ENCODE measurements around the gene MAP3K20. TPM values are rescaled to one million over a fixed set of nuclear protein-coding genes. Genes with fewer than 3 reads are reported as not detected.
A peak's percentile ranks its signal among the peaks of the same experiment; 100 is the strongest.
"Not testable (repeated sequence)": the region's sequence is repeated elsewhere in the genome, so short reads cannot be mapped to it uniquely, and the experiment has no call there.

The MAP3K20 gene
- total RNA-seq, 2 experiments from 2014 or later, result 11.0 to 11.9 TPM

DNA sequence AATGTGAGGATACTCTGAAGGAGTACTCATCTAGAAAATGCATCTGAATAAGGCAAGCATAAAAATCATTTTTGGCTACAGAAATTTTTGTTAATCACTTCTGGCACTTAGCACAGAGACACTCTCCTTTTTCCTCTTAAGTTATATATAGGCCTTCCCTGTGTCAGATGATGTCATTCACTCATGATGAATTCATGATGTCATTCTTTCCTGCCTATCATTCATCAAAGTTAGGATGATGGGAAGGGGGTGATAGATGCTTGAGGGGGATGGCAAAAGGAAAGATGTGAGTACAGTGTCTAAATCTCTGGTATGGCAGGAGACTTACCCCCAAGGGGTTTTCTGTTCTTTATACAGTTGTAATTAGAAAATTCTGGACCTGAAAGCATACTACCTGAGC, 42.0 kb downstream of the MAP3K20 start:
- Mint-ChIP-seq H3K4me3 (no peak overlapping the region), H3K27ac (no peak overlapping the region), H3K9me3 (peaks cover 4% of the 10 kb centered on the region), H3K27me3 (peaks cover 37% of the 10 kb centered on the region), H3K4me1 (peaks cover 10% of the 10 kb centered on the region), H3K36me3 (peaks cover 3% of the 10 kb centered on the region)
- DNase-seq, result no peak

DNA sequence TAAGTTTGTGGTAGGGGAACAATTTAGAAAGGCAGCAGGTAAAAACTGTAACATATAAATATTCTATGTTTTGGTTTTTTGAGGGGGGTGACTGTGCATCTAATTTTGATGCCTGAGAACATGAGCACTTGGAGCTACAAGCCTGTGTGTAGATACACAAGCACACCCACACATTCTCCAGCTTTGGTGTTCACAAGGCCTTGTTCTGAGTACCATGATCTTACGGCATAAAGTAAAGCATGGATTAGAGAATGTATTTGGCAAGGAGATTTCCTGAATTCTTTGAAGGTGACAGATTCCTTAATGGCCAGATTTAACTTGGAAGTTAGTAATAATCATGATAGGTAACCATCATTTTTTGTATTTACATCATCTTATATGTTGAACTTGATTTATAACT, 42.7 kb downstream of the MAP3K20 start:
- DNase-seq, result no peak
- no peak overlapping the region for H3K27ac Mint-ChIP-seq
- H3K36me3 Mint-ChIP-seq, result peaks cover 3% of the 10 kb centered on the region
- no peaks in the 10 kb centered on the region for H3K9me3 Mint-ChIP-seq
- H3K4me1 Mint-ChIP-seq, result peaks cover 10% of the 10 kb centered on the region
- H3K27me3 Mint-ChIP-seq, result peaks cover 30% of the 10 kb centered on the region
- no peak overlapping the region for H3K4me3 Mint-ChIP-seq

DNA sequence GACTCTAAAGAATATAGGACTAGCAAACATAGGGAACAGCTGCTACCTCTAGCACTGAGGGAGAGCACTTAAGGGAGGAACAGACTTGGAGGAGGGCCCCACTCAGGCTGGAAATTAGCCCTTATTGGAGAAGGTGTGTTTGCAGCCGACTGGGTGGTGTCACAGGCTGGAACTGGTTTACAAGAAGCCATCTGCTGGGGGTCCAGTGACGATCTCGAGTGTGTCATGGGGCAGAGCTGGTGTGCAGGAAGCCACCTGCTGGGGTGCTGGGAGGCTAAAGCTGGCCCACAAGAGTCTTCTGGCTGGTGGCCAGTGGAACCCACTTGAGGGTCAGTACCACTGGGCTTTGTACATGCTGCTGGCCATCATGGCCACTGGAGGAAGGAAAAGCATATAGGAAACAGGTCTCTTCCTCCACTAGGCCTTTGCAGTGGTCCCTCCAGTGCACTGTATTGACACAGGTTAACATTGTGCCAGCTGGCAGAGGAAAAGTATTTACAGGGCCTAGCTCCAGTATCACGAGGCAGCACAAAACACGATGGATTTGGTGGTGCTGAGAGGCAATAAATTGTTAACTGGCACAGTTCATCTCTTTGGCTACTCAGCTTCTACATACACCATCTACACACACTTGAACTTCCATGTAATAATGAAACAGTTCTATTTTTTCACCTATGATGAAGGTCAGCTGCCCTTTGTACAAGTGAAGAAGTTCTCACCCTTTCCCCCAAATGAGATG, 43.6 kb downstream of the MAP3K20 start:
- Mint-ChIP-seq H3K9me3 (no peaks in the 10 kb centered on the region), H3K4me1 (peaks cover 10% of the 10 kb centered on the region), H3K4me3 (no peak overlapping the region), H3K36me3 (peaks cover 3% of the 10 kb centered on the region), H3K27ac (no peak overlapping the region), H3K27me3 (peaks cover 24% of the 10 kb centered on the region)
- DNase-seq, result no peak

- Mint-ChIP-seq H3K36me3 (peaks cover 3% of the 10 kb centered on the region), H3K27ac (no peak overlapping the region)
These were observed 44.3 kb downstream of the MAP3K20 start for GRCh38 chr2:173119944-173120343.

DNA sequence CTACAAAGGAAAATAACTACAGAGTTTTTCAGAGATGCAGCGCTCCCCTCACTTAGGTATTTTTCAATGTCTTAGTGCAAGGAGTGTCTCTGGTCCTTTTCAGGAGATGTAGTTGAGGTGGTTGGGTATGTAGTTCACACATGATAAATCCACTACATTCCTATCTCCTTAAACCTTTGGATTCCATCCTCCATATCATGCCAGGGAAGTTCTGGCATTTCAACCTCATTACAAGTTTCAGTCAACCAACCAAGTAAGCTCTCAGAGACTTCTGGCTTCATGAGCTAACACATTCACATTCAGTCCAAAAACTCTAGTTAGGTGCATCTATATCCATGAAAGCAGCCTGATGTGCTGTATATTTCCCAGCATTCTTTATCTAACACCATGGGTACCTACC, 47.3 kb downstream of the MAP3K20 start:
- Mint-ChIP-seq H3K36me3 (no peaks in the 10 kb centered on the region), H3K27me3 (peaks cover 4% of the 10 kb centered on the region), H3K9me3 (no peaks in the 10 kb centered on the region), H3K27ac (no peak overlapping the region), H3K4me1 (peaks cover 12% of the 10 kb centered on the region), H3K4me3 (no peak overlapping the region)
- no peak for DNase-seq

More at GRCh38 chr2:173119944-173120343, 44.3 kb downstream of the MAP3K20 start:
- Mint-ChIP-seq H3K9me3 (no peaks in the 10 kb centered on the region), H3K4me3 (no peak overlapping the region), H3K4me1 (peaks cover 10% of the 10 kb centered on the region), H3K27me3 (peaks cover 17% of the 10 kb centered on the region)
- DNase-seq, result no peak

DNA sequence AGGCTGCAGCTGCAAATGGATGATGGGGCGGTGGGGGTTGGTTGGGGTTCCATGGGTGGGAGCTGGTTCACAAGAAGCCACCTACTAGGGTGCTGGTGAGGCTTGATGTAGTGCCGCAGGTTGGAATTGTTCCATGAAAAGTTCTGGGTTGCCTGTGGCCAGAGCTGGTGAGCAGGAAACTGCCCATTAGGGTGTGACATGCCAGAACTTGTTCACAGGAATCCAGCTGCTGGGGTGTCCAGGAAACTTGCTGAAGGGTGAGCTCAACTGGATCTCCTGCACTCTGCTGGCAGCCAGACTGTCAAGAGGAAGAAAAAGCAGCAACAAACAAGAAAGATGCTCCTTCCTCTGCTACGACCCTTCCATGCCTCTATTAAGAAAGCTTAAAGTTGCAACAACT, 48.8 kb downstream of the MAP3K20 start:
- Mint-ChIP-seq H3K27me3 (peaks cover 12% of the 10 kb centered on the region), H3K36me3 (no peaks in the 10 kb centered on the region), H3K4me3 (no peak overlapping the region), H3K9me3 (no peaks in the 10 kb centered on the region), H3K4me1 (peaks cover 9% of the 10 kb centered on the region), H3K27ac (no peak overlapping the region)
- no peak for DNase-seq

DNA sequence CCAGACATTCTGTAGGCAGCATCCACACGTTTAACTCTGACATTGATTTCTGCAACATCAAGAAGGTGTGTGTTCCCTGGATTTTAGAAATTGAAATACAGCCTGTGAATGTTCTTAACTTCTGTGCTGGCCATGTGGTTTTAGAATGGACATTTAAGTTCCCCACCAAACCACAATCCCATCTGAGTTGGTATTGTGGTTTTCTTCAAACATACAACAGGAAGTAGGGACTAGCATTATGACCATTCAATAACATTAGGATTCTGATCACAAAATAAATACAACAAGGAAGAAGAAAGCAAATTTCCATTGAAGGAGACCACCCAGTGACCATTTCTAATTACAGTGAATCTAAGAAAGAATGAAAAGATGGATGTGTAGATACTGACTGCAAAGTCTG, 51.2 kb downstream of the MAP3K20 start:
- peaks cover 25% of the 10 kb centered on the region for H3K27me3 Mint-ChIP-seq
- peaks cover 5% of the 10 kb centered on the region for H3K4me1 Mint-ChIP-seq

DNA sequence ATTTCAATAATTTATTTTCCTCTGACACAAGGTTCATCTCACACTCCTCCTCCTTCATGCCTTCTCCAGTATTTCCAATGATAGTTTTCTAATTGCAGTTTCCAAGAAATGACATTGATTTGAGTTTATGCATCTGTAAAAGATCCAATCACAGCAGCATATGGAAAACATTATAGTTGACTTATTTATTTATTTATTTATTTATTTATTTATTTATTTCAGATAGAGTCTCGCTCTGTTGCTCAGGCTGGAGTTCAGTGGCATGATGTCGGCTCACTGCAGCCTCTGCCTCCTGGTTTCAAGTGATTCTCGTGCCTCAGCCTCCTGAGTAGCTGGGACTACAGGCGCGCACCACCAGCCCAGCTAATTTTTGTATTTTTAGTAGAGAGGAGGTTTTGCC, 52.5 kb downstream of the MAP3K20 start:
- peaks cover 35% of the 10 kb centered on the region for H3K27me3 Mint-ChIP-seq
- peaks cover 17% of the 10 kb centered on the region for H3K4me1 Mint-ChIP-seq
- H3K9me3 Mint-ChIP-seq, H3K27ac Mint-ChIP-seq, H3K36me3 Mint-ChIP-seq, H3K4me3 Mint-ChIP-seq, DNase-seq: not testable (repeated sequence)

More for the DNA sequence above, 51.2 kb downstream of the MAP3K20 start:
- Mint-ChIP-seq H3K36me3 (no peaks in the 10 kb centered on the region), H3K9me3 (no peaks in the 10 kb centered on the region), H3K27ac (no peak overlapping the region), H3K4me3 (no peak overlapping the region)
- no peak for DNase-seq

GRCh38 chr2:173130496-173131465, 55.1 kb downstream of the MAP3K20 start:
- no peak overlapping the region for H3K4me3 Mint-ChIP-seq
- H3K27me3 Mint-ChIP-seq, result peaks cover 48% of the 10 kb centered on the region
- H3K36me3 Mint-ChIP-seq, result peaks cover 5% of the 10 kb centered on the region
- peaks cover 3% of the 10 kb centered on the region for H3K9me3 Mint-ChIP-seq
- no peak overlapping the region for H3K27ac Mint-ChIP-seq
- peaks cover 34% of the 10 kb centered on the region for H3K4me1 Mint-ChIP-seq
- DNase-seq, result no peak

- Mint-ChIP-seq H3K27ac (peak overlapping the region; percentile 13), H3K4me3 (no peak overlapping the region), H3K9me3 (peaks cover 3% of the 10 kb centered on the region), H3K27me3 (peaks cover 64% of the 10 kb centered on the region), H3K36me3 (peaks cover 5% of the 10 kb centered on the region), H3K4me1 (peaks cover 48% of the 10 kb centered on the region)
- no peak for DNase-seq
These were observed 56.9 kb downstream of the MAP3K20 start for GRCh38 chr2:173132531-173132930.

DNA sequence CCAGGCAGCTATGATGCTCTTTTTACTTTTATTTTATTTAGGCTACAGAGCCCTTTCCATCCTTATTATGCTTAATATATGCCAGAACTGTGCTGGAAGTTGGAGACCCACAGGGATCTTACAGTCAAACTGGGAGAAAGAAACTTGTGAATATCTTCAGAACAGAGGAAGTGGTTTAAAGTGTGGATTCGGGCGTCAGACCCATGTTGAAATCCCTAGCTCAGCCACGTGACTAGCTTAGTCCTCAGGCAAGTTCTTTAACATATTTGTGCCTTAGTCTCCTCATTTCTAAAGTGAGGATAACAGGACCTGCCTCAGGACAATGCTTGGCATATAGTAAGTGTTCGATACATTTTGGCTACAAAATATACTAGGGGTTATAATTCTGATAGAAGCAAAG, 59.1 kb downstream of the MAP3K20 start:
- Mint-ChIP-seq H3K4me3 (peak overlapping the region; percentile 19), H3K9me3 (peaks cover 3% of the 10 kb centered on the region), H3K27me3 (peaks cover 57% of the 10 kb centered on the region), H3K4me1 (peaks cover 52% of the 10 kb centered on the region), H3K36me3 (peaks cover 5% of the 10 kb centered on the region), H3K27ac (peak overlapping the region; percentile 54)
- peak; percentile 6 for DNase-seq

DNA sequence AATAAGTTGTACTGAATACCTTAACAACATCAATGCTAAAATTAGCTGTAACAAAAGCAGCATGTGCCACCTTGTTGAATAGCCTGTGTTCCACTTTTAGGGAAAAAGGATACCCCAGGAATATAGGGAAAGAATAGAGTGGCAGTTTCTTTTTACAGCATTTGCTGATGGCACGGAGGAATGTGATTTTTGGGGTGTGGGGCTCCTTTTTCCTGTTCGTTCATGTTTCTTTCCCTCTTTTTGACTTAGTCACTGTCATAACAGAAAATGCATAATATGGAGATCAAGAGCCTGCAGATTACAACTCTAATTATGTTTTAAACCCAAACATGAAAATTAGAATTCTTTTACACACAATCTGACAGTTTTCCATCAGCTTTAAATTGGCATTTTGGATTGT, 60.4 kb downstream of the MAP3K20 start:
- Mint-ChIP-seq H3K4me1 (peaks cover 52% of the 10 kb centered on the region), H3K4me3 (no peak overlapping the region), H3K27me3 (peaks cover 60% of the 10 kb centered on the region), H3K27ac (no peak overlapping the region), H3K9me3 (peaks cover 3% of the 10 kb centered on the region), H3K36me3 (peaks cover 5% of the 10 kb centered on the region)
- no peak for DNase-seq

DNA sequence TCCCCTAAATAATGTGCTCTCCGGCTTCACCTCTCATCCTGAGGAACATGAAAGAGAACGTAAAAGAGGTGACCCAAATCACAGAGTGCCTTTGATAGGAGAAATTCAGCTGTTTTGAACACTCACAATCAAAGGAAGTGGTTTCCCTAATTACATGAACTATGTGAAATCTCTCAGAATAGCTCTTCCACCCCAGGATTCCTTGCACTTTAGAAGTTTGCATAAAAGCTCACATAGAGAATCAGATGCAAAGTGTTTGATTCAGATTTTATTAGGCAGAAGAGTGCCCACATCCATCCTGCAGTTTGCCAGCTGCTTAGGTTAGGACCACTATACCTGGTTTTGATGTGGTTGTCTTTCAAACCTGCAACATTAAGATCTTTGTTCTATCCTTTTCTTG, 61.0 kb downstream of the MAP3K20 start:
- Mint-ChIP-seq H3K4me1 (peaks cover 51% of the 10 kb centered on the region), H3K9me3 (peaks cover 5% of the 10 kb centered on the region), H3K27ac (no peak overlapping the region), H3K4me3 (no peak overlapping the region), H3K27me3 (peaks cover 58% of the 10 kb centered on the region), H3K36me3 (peaks cover 8% of the 10 kb centered on the region)
- DNase-seq, result no peak

GRCh38 chr2:173137610-173138009, 62.0 kb downstream of the MAP3K20 start:
- peaks cover 41% of the 10 kb centered on the region for H3K4me1 Mint-ChIP-seq
- H3K36me3 Mint-ChIP-seq, result peaks cover 8% of the 10 kb centered on the region
- no peak overlapping the region for H3K27ac Mint-ChIP-seq
- DNase-seq, result no peak
- H3K4me3 Mint-ChIP-seq, result no peak overlapping the region
- H3K9me3 Mint-ChIP-seq, result peaks cover 8% of the 10 kb centered on the region
- peaks cover 55% of the 10 kb centered on the region for H3K27me3 Mint-ChIP-seq

- Mint-ChIP-seq H3K4me3 (no peak overlapping the region), H3K4me1 (peaks cover 31% of the 10 kb centered on the region), H3K27me3 (peaks cover 65% of the 10 kb centered on the region), H3K36me3 (peaks cover 8% of the 10 kb centered on the region), H3K9me3 (peaks cover 11% of the 10 kb centered on the region), H3K27ac (no peak overlapping the region)
- no peak for DNase-seq
These were observed 63.3 kb downstream of the MAP3K20 start for GRCh38 chr2:173138962-173139361.

Measured in activated naive CD8-positive, alpha-beta T cell treated with anti-CD3 and anti-CD28 coated beads for 36 hours (primary cell).